ENCODE results near the gene SLC47A2.

SLC47A2 gene

GRCh38 chr17:19726631-19727376 lies 10.4 kb upstream of the SLC47A2 start:
- no peak for DNase-seq

DNA sequence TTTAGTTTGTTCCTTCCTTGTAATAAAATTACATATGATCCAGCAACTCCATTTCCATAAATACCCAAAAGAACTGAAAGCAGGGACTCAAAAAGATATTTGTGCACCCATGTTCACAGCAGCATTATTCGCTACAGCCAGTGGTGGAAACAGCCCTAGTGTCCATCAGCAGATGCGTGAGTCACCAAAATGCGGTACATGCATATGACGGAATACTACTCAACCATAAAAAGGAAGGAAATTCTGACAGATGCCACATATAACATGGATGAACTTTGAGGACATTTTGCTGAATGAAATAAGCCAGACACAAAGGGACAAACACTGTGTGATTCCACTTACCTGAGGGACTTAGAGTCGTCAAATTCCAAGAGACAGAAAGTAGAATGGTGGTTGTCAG lies 9.1 kb upstream of the SLC47A2 start:
- DNase-seq, result no peak

DNA sequence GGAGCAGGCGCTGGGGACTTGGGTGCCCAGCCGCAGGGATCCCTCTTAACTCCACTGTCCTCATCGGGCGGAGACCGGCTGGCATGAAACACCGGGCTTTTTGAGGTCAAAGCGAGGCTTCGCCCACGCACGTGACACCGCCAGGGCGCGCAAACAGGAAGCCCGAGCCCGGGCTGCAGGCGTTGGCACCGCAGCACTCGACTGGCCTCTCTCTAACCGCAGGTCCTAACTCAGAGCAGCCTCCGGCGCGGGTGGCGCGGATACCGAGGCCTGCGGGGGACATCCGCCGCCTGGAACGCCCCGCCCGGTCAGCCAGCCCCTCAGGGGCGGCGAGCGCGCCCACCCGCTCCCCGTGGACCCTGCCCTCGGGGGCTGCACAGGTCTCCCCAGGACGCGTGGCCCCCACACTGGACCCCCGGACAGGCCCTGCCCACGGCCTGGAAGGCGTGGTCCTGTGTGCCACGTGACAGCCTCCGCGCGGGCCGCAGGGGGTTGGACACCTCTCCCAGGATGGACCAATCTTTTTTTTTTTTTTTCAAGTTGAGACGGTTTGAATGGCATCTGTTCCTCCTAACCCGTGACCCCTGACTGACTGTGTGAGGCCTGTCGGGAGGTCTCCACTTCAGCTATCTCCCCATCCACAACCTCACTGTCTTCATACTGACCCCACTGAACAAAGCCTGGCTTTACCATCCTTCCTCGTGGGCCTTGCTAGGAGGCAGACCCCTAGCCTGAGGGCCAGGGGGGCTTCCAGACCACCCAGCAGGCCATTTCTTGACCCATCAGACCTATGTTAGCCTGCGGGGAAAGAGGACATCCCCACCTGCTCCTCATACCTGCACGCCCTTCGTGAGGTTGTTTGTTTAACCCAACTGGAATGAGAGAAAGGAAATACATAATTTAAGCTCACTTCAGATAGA lies 8.4 kb upstream of the SLC47A2 start:
- no peak for DNase-seq

DNA sequence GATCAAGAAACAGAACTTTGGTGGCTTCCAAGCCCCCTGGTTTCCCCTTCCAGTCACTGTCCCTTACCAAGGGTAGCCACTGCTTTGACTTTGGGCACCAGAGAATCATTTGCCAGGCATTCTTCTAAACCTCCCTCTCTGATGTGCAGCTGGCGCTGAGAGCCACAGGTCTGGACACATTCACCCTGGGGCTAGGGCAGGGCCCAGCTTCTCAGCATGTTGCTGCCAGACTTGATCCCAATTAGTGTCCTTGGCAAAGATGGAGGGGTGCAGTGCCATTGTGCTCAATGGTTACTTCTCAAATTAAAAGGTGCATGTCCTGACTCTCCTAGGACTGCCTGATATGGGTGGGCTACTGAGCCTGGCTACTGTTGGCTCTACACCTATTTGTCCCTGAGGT lies 7.6 kb upstream of the SLC47A2 start:
- no peak for DNase-seq

DNA sequence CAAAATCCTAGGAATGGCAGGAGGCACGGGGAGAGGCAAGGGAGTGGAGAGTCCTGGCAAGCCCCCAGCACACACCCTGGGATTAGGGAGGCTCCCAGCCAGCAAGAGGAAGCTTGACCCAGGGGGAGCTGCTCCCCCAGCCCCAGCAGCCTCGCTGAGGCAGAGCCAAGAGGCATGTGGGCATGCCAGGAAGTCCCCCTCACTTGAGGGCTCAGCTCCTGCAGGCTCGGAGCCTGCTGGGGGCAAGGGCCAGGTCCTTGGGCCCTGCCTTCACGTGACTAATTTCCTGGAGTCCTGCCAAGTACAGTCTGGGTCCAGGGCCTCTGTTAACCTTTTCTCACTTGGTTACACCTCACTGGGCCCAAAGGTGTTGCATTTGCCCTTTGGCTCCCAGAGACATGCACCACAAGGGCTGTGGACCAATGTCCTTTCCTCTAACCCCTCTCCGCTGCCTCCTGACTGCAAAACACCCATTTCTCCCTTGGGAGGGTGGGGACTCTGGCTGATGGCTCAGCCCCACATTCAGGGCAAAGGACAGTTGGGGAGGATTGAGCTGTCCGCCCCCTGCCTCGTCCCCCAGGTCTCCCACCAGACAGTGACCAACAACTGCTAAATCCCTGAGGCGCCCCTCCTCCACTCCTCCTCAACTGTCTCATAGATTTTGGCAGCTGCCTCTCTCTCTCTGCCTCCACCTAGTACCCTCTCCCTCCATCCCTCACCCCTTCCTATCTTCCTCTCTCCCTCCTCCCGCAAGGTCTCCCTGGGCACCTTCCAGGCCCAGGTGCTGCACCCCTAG lies 4.4 kb upstream of the SLC47A2 start:
- peak; percentile 26 for DNase-seq

DNA sequence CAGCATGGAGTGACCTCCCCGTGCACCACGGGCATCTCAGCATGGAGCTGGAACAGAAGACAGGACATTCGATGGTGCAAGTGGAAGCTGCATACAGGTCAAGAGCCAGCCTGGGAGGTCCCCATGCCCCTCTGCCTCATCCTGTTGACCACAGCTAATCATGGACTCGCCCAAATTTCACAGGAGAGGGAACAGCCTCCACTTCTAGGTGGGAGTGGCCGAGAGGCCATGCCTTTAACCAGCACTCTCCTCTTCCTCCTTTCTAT lies 3.8 kb upstream of the SLC47A2 start:
- no peak for DNase-seq

GRCh38 chr17:19719355-19720209 lies 3.2 kb upstream of the SLC47A2 start:
- DNase-seq, result no peak

- no peak for DNase-seq
Observed at GRCh38 chr17:19718613-19719354, 2.4 kb upstream of the SLC47A2 start.

DNA sequence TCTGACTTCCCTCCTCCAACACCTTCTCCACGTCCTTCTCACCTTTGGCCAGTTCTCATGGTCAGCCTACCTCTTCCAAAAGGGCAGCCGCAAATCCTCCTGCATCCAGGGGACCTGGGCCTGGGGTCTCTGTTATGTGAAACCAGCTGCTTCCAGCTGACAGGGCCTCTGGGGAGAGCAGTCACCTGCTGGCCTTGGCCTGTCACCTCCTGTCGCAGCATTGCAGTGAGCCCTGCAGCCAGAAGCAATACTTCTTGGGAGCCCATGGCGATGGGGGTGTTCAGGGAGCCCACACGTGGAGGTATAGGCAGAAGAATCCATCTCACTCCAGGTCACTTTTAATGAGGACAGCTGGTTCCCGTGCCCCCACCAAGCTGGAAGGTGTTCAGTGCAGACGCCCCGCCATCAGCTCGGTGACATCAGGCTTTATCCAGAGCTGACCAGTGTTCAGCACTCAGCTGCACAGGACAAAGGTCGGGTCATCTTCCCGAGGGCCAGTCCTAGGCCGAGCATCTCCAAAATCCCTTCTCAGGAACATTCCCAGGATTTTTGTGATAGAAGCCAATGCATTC lies 1.7 kb upstream of the SLC47A2 start:
- no peak for DNase-seq

GRCh38 chr17:19717411-19717908 lies 1.1 kb upstream of the SLC47A2 start:
- DNase-seq, result no peak

GRCh38 chr17:19717031-19717360 lies 612 bp upstream of the SLC47A2 start:
- DNase-seq, result no peak

DNA sequence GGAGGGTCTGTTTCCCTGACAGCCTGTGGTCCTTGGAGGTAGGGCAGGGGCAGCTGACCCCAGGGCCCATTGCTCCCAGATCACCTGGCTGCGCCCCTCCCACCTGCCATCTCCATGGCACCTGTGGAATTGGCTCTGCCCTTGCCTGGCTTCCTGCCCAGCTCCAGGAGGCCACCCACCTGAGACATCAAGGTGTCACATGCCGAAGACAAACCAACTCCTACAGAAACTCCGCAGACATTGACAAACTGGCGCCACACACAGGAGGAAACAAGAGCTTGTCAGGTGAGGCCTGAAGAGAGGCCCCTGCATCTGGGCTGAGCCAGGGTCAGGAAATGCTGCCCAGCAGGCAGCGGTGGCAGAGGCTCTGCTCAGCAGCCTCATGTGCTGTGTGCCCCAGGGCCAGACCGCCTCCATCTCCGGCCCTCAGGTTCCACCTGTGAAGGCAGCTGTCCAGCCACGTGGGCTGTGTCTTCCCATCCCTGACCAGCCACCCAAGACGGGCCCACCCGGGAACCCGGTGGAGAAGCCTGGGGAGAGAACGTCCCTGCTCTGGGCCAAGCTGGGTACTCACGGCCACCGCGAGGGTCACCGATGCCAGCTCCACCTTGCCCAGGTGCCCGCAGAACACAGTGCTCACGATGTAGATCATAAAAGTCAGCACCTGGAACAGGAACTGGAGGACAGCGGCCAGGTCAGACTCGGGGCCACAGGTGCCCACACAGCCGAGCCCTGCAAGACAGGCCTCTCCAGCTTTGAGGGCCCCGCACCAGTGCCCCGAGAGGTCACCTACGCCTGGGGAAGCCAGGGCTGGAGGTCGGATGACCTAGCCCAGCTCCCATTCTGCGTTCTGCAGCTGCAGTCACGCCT lies 1.6 kb downstream of the SLC47A2 start:
- DNase-seq, result no peak

GRCh38 chr17:19713901-19714361 lies 2.5 kb downstream of the SLC47A2 start:
- DNase-seq, result no peak

- DNase-seq, result no peak
Observed at GRCh38 chr17:19713462-19713861, 2.9 kb downstream of the SLC47A2 start.

GRCh38 chr17:19712436-19713004 lies 3.9 kb downstream of the SLC47A2 start:
- no peak for DNase-seq

GRCh38 chr17:19709841-19710240 lies 6.5 kb downstream of the SLC47A2 start:
- no peak for DNase-seq

GRCh38 chr17:19708431-19709175 lies 7.8 kb downstream of the SLC47A2 start:
- DNase-seq, result no peak

DNA sequence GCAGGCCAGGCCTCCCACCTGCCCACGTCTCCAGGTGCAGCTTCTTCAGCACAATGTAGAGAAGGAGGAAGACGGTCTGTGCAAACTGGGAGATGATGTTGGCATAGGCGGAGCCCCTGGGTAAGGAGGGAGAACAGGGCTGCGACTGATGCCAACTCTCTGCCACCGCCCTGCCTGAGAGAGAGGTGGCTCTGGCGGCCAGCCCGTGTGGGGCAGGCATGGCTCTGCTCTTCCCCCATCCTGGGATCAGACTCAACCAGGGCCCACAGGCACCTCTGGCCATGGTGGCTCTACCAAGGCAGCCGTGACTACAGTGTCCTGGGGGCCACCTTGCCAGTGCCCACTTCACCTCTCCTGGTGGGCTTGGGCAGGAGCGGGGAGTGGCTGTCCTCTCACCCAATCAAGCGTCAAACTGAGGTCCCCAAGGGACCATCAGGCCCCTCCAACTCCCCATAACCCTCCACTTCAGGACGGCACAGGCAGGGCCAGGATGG lies 8.6 kb downstream of the SLC47A2 start:
- no peak for DNase-seq
